Esophagus squamous epithelium (tissue), 4 donors: ENCODE data around the gene TLCD3B.

Experiments
- CTCF ChIP-seq, 6 experiments: fragments of 450-650 bp in 4 of 6; fragments of 200-600 bp in 2 of 6; sonication (generic) in 2 of 6; IDR thresholded peaks; one replicate each; pipeline ENCODE4 v1.5.1; 2016 to 2019; ENCODE audit warnings: antibody characterized with exemption in 6 of 6, mild to moderate bottlenecking in 4 of 6, moderate library complexity in 4 of 6
- POLR2A ChIP-seq, 4 donors: fragments of 450-650 bp; IDR thresholded peaks; one replicate each; pipeline ENCODE4 v1.6.1; 2017; ENCODE audit warnings: antibody characterized with exemption in 4 of 4, mild to moderate bottlenecking in 4 of 4, moderate library complexity in 3 of 4

- TF ChIP-seq CTCF (IDR thresholded peaks at IDR 0.05) (no peak), POLR2A (IDR thresholded peaks at IDR 0.05) (no peak)
These were observed at the start of gene TLCD3B for GRCh38 chr16:30030841-30031413.
